ENCODE results near the gene MGST2.

DNA sequence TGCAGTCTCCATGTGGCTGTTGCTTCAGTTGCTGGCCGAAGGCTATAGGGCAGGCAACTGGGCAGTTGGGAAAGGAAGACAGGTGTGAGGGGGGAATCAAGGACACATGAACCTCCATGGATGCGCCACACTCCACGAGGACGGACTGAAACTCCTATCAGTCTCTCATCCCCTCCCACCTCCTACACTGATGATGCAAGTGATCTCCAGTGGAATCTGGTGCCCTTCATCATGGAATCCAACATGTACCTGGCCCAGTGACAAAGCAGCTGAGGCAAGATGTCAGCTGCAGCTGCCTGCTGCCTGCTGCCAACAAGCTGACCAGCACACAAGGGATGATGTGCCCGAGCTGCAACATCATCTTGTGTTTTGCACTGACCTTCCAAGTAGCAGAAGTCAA is 26.0 kb upstream of the MGST2 start:
- TF ChIP-seq, protein P1, sequence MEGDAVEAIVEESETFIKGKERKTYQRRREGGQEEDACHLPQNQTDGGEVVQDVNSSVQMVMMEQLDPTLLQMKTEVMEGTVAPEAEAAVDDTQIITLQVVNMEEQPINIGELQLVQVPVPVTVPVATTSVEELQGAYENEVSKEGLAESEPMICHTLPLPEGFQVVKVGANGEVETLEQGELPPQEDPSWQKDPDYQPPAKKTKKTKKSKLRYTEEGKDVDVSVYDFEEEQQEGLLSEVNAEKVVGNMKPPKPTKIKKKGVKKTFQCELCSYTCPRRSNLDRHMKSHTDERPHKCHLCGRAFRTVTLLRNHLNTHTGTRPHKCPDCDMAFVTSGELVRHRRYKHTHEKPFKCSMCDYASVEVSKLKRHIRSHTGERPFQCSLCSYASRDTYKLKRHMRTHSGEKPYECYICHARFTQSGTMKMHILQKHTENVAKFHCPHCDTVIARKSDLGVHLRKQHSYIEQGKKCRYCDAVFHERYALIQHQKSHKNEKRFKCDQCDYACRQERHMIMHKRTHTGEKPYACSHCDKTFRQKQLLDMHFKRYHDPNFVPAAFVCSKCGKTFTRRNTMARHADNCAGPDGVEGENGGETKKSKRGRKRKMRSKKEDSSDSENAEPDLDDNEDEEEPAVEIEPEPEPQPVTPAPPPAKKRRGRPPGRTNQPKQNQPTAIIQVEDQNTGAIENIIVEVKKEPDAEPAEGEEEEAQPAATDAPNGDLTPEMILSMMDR (optimal IDR thresholded peaks at IDR 0.05 in 1 of 3, IDR thresholded peaks at IDR 0.05 in 1 of 3, conservative IDR thresholded peaks at IDR 0.05 in 1 of 3; ENCODE audit: extremely low read depth in 1 of 3, insufficient read depth in 2 of 3, low read length in 3 of 3), result no peak
- no peak for TF ChIP-seq EZH2 (IDR thresholded peaks at IDR 0.05; ENCODE audit: low read length)

All from keratinocyte (primary cell).